Neural cell (in vitro differentiated cells): ENCODE measurements around the gene MGLL. TPM values are rescaled to one million over a fixed set of nuclear protein-coding genes. Genes with fewer than 3 reads are reported as not detected.

Experiments used
- H2AFZ ChIP-seq: fragments of 200-600, 300-800 bp; sonication (generic), shearing (Covaris generic); 2 replicates; pipeline ENCODE4 v1.6.0; 2014; ENCODE audit warnings: low read depth, mild to moderate bottlenecking, antibody characterized with exemption, low read length, moderate library complexity
- H3F3A ChIP-seq: fragments of 200-600 bp; shearing (Covaris generic); 2 replicates; pipeline ENCODE4 v1.6.1; 2016; ENCODE audit warnings: mild to moderate bottlenecking, moderate library complexity, mixed read lengths, antibody characterized with exemption, low read length; ENCODE audit not compliant: insufficient read depth, poor library complexity, severe bottlenecking
- H3K27ac ChIP-seq: fragments of 200-600, 300-800 bp; sonication (generic), shearing (Covaris generic); 2 replicates; pipeline ENCODE4 v1.5.1; 2014; ENCODE audit warnings: mild to moderate bottlenecking, low read length, moderate library complexity
- H3K27me3 ChIP-seq: fragments of 300-800, 200-600 bp; sonication (generic), shearing (Covaris generic); 2 replicates; pipeline ENCODE4 v1.6.0; 2014; ENCODE audit warnings: mild to moderate bottlenecking, low read depth, low read length, moderate library complexity; ENCODE audit not compliant: insufficient read depth
- H3K36me3 ChIP-seq: fragments of 300-800, 200-600 bp; sonication (generic), shearing (Covaris generic); 2 replicates; pipeline ENCODE4 v1.5.1; 2014; ENCODE audit warnings: mild to moderate bottlenecking, antibody characterized with exemption, low read length, moderate library complexity; ENCODE audit not compliant: insufficient read depth
- H3K4me2 ChIP-seq: fragments of 300-800, 200-600 bp; sonication (generic), shearing (Covaris generic); 2 replicates; pipeline ENCODE4 v1.6.0; 2014; ENCODE audit warnings: mild to moderate bottlenecking, low read length
- H3K4me3 ChIP-seq: fragments of 300-800, 200-600 bp; sonication (generic), shearing (Covaris generic); 2 replicates; pipeline ENCODE4 v1.5.1; 2014; ENCODE audit warnings: mild to moderate bottlenecking, low read length, moderate library complexity
- H3K79me2 ChIP-seq: fragments of 200-600 bp; shearing (Covaris generic); replicated peaks from 2 replicates; pipeline ENCODE4 v1.6.0; 2014; ENCODE audit warnings: mild to moderate bottlenecking, low read length, moderate library complexity; ENCODE audit not compliant: insufficient read depth
- H3K9ac ChIP-seq: fragments of 300-800, 200-600 bp; sonication (generic), shearing (Covaris generic); 2 replicates; pipeline ENCODE4 v1.6.1; 2016; ENCODE audit warnings: mild to moderate bottlenecking, low read length, mixed read lengths
- H3K9me2 ChIP-seq: fragments of 200-600 bp; shearing (Covaris generic); 2 replicates; pipeline ENCODE4 v1.6.1; 2016; ENCODE audit warnings: mild to moderate bottlenecking, low read length, mixed read lengths; ENCODE audit not compliant: insufficient read depth
- H3K9me3 ChIP-seq: fragments of 200-600, 300-800 bp; sonication (generic), shearing (Covaris generic); 2 replicates; pipeline ENCODE4 v1.6.1; 2016; ENCODE audit warnings: mild to moderate bottlenecking, mixed run types, low read length, moderate library complexity, mixed read lengths
- H4K20me1 ChIP-seq: fragments of 200-600 bp; shearing (Covaris generic); 2 replicates; pipeline ENCODE4 v1.6.1; 2016; ENCODE audit warnings: mild to moderate bottlenecking, mixed run types; ENCODE audit not compliant: insufficient read depth
- CTCF ChIP-seq: fragments of 450-650 bp; IDR thresholded peaks from 2 replicates; pipeline ENCODE4 v1.5.1; 2014; ENCODE audit warnings: antibody characterized with exemption, mild to moderate bottlenecking, moderate library complexity; ENCODE audit not compliant: poor library complexity, severe bottlenecking
- EP300 ChIP-seq: fragments of 450-650 bp; conservative IDR thresholded peaks from 2 replicates; pipeline ENCODE4 v1.6.1; 2014; ENCODE audit warnings: antibody characterized with exemption, mild to moderate bottlenecking, moderate library complexity; ENCODE audit not compliant: poor library complexity, severe bottlenecking
- EZH2 ChIP-seq: fragments of 200-600, 300-800 bp; shearing (Covaris generic), sonication (generic); IDR thresholded peaks from 2 replicates; pipeline ENCODE4 v1.6.1; 2014; ENCODE audit warnings: antibody characterized with exemption, low read length, borderline replicate concordance, mild to moderate bottlenecking; ENCODE audit not compliant: insufficient read depth, poor library complexity, severe bottlenecking
- MXI1 ChIP-seq: fragments of 450-650 bp; conservative IDR thresholded peaks from 2 replicates; pipeline ENCODE4 v1.6.1; 2014; ENCODE audit warnings: antibody characterized with exemption, mild to moderate bottlenecking; ENCODE audit not compliant: poor library complexity, severe bottlenecking
- POLR2AphosphoS5 ChIP-seq: IDR thresholded peaks from 2 replicates; pipeline ENCODE4 v1.6.1; 2012
- RAD21 ChIP-seq: fragments of 450-650 bp; conservative IDR thresholded peaks from 2 replicates; pipeline ENCODE4 v1.6.1; 2014; ENCODE audit warnings: antibody characterized with exemption, mild to moderate bottlenecking, moderate library complexity
- REST ChIP-seq: IDR thresholded peaks from 2 replicates; pipeline ENCODE4 v1.6.1; 2012; ENCODE audit warnings: borderline replicate concordance
- SMC3 ChIP-seq: fragments of 450-650 bp; conservative IDR thresholded peaks from 2 replicates; pipeline ENCODE4 v1.6.1; 2014; ENCODE audit warnings: antibody characterized with exemption, mild to moderate bottlenecking, moderate library complexity; ENCODE audit not compliant: poor library complexity
- TAF1 ChIP-seq: IDR thresholded peaks from 2 replicates; pipeline ENCODE4 v1.6.1; 2012; ENCODE audit warnings: low read depth
- polyA plus RNA-seq: library from polyadenylated mRNA; depleted of rRNA; stranded (reverse); fragments of >200 nt; gene quantifications from 2 replicates; pipeline ENCODE4 v1.2.3, GENCODE V29; 2014

MGLL gene
- polyA plus RNA-seq, 1 donor from 2014 or later = 2.0 TPM

- no peaks in the 10 kb centered on the region for H3K27me3 ChIP-seq
- H3K9me3 ChIP-seq = peaks cover 16% of the 10 kb centered on the region
- no peak overlapping the region for H3K4me2 ChIP-seq
- H2AFZ ChIP-seq = no peak overlapping the region
- H3K27ac ChIP-seq = no peak overlapping the region
- no peaks in the 10 kb centered on the region for H3K79me2 ChIP-seq
- no peaks in the 10 kb centered on the region for H3K36me3 ChIP-seq
- H3F3A ChIP-seq = no peaks in the 10 kb centered on the region
- H3K4me3 ChIP-seq = no peak overlapping the region
- H3K9ac ChIP-seq = no peak overlapping the region
- no peaks in the 10 kb centered on the region for H4K20me1 ChIP-seq
- no peak for TF ChIP-seq TAF1
- no peaks in the 10 kb centered on the region for H3K9me2 ChIP-seq
Observed at GRCh38 chr3:127767126-127767525, 55.2 kb downstream of the MGLL start.

- no peaks in the 10 kb centered on the region for H3K9me2 ChIP-seq
- TF ChIP-seq TAF1 (no peak), POLR2AphosphoS5 (no peak), SMC3 (no peak), RAD21 (no peak), EZH2 (no peak), CTCF (no peak), EP300 (no peak), REST (no peak), MXI1 (no peak)
- no peaks in the 10 kb centered on the region for H3F3A ChIP-seq
- no peak overlapping the region for H2AFZ ChIP-seq
- H3K4me3 ChIP-seq = no peak overlapping the region
- no peaks in the 10 kb centered on the region for H3K79me2 ChIP-seq
- peaks cover 16% of the 10 kb centered on the region for H3K9me3 ChIP-seq
- H3K27ac ChIP-seq = no peak overlapping the region
- no peaks in the 10 kb centered on the region for H4K20me1 ChIP-seq
- no peaks in the 10 kb centered on the region for H3K36me3 ChIP-seq
- no peak overlapping the region for H3K4me2 ChIP-seq
- no peaks in the 10 kb centered on the region for H3K27me3 ChIP-seq
- no peak overlapping the region for H3K9ac ChIP-seq
Observed at GRCh38 chr3:127765735-127766134, 56.6 kb downstream of the MGLL start.

- Histone ChIP-seq H4K20me1 (no peaks in the 10 kb centered on the region), H3K79me2 (no peaks in the 10 kb centered on the region), H3K36me3 (no peaks in the 10 kb centered on the region), H3K9ac (no peak overlapping the region), H3K4me3 (no peak overlapping the region), H3K27ac (no peak overlapping the region), H3K4me2 (no peak overlapping the region), H3K9me2 (no peaks in the 10 kb centered on the region), H3K27me3 (no peaks in the 10 kb centered on the region), H3K9me3 (peaks cover 16% of the 10 kb centered on the region), H2AFZ (no peak overlapping the region), H3F3A (no peaks in the 10 kb centered on the region)
- no peak for TF ChIP-seq RAD21
- no peak for TF ChIP-seq CTCF
- no peak for TF ChIP-seq REST
- no peak for TF ChIP-seq EP300
- TF ChIP-seq POLR2AphosphoS5 = no peak
- no peak for TF ChIP-seq TAF1
- no peak for TF ChIP-seq MXI1
- TF ChIP-seq EZH2 = no peak
- no peak for TF ChIP-seq SMC3
Observed at GRCh38 chr3:127764841-127765362, 57.4 kb downstream of the MGLL start.
